GM21360 (cell line): ENCODE measurements around the gene AKAP6.

Experiments used
- ATAC-seq: cut with Tn5 transposase; IDR thresholded peaks from one replicate; pipeline ENCODE4 v1.9.1; 2021; ENCODE audit warnings: mild to moderate bottlenecking, moderate library complexity; ENCODE audit not compliant: unreplicated experiment

Gene AKAP6

GRCh38 chr14:32728526-32728925 is 399.4 kb downstream of the AKAP6 start:
- no peak for ATAC-seq

- no peak for ATAC-seq
Observed at GRCh38 chr14:32728976-32729375, 399.9 kb downstream of the AKAP6 start.

- no peak for ATAC-seq
Observed at GRCh38 chr14:32731249-32731648, 402.2 kb downstream of the AKAP6 start.

- no peak for ATAC-seq
Observed at GRCh38 chr14:32733015-32733414, 403.9 kb downstream of the AKAP6 start.

- ATAC-seq: no peak
Observed at GRCh38 chr14:32734261-32734660, 405.2 kb downstream of the AKAP6 start.

GRCh38 chr14:32737621-32738020 is 408.5 kb downstream of the AKAP6 start:
- ATAC-seq: no peak

- no peak for ATAC-seq
Observed at GRCh38 chr14:32738206-32738871, 409.2 kb downstream of the AKAP6 start.

GRCh38 chr14:32744811-32745445 is 415.8 kb downstream of the AKAP6 start:
- no peak for ATAC-seq

- no peak for ATAC-seq
Observed at GRCh38 chr14:32754209-32754608, 425.1 kb downstream of the AKAP6 start.

GRCh38 chr14:32756173-32756572 is 427.1 kb downstream of the AKAP6 start:
- ATAC-seq: no peak

GRCh38 chr14:32756775-32757174 is 427.7 kb downstream of the AKAP6 start:
- ATAC-seq: no peak

- ATAC-seq: no peak
Observed at GRCh38 chr14:32757568-32757967, 428.5 kb downstream of the AKAP6 start.

- ATAC-seq: no peak
Observed at GRCh38 chr14:32761381-32761968, 432.4 kb downstream of the AKAP6 start.

GRCh38 chr14:32762886-32763285 is 433.8 kb downstream of the AKAP6 start:
- no peak for ATAC-seq

- ATAC-seq: no peak
Observed at GRCh38 chr14:32763673-32764072, 434.6 kb downstream of the AKAP6 start.

GRCh38 chr14:32764131-32764530 is 435.0 kb downstream of the AKAP6 start:
- no peak for ATAC-seq

- ATAC-seq: no peak
Observed at GRCh38 chr14:32770422-32770821, 441.3 kb downstream of the AKAP6 start.

GRCh38 chr14:32774214-32774613 is 445.1 kb downstream of the AKAP6 start:
- no peak for ATAC-seq

- no peak for ATAC-seq
Observed at GRCh38 chr14:32779840-32780239, 450.7 kb downstream of the AKAP6 start.

- ATAC-seq: no peak
Observed at GRCh38 chr14:32784405-32784804, 455.3 kb downstream of the AKAP6 start.

- no peak for ATAC-seq
Observed at GRCh38 chr14:32785585-32785984, 456.5 kb downstream of the AKAP6 start.

- no peak for ATAC-seq
Observed at GRCh38 chr14:32786886-32787285, 457.8 kb downstream of the AKAP6 start.
